ENCODE results near the gene DNAJB4.
"Not testable (repeated sequence)": the region's sequence is repeated elsewhere in the genome, so short reads cannot be mapped to it uniquely, and the experiment has no call there.

Gene DNAJB4

GRCh38 chr1:78004719-78005447, at the start of gene DNAJB4:
DNAJB4 (plus strand) TSS chr1:78004939; CDS start chr1:78005111, 172 bp downstream.
- DNase-seq, result peak; percentile 36

GRCh38 chr1:77955709-77956108, 49.0 kb upstream of the DNAJB4 start:
- DNase-seq, result no peak

- DNase-seq, result no peak
Measured at GRCh38 chr1:77956464-77956863, 48.3 kb upstream of the DNAJB4 start.

GRCh38 chr1:77958391-77958790, 46.3 kb upstream of the DNAJB4 start:
- DNase-seq, result no peak

- DNase-seq, result no peak
Measured at GRCh38 chr1:77958850-77959249, 45.9 kb upstream of the DNAJB4 start.

GRCh38 chr1:77961392-77961791, 43.3 kb upstream of the DNAJB4 start:
- DNase-seq, result no peak

GRCh38 chr1:77966291-77966690, 38.4 kb upstream of the DNAJB4 start:
- no peak for DNase-seq

- no peak for DNase-seq
Measured at GRCh38 chr1:77970192-77970591, 34.5 kb upstream of the DNAJB4 start.

- DNase-seq, result no peak
Measured at GRCh38 chr1:77972080-77972479, 32.7 kb upstream of the DNAJB4 start.

GRCh38 chr1:77975386-77975785, 29.4 kb upstream of the DNAJB4 start:
- no peak for DNase-seq

- no peak for DNase-seq
Measured at GRCh38 chr1:77975907-77976306, 28.8 kb upstream of the DNAJB4 start.

GRCh38 chr1:77976433-77977076, 28.2 kb upstream of the DNAJB4 start:
- DNase-seq, result no peak

- DNase-seq, result no peak
Measured at GRCh38 chr1:77977989-77978292, 26.8 kb upstream of the DNAJB4 start.

GRCh38 chr1:77978293-77978968, 26.3 kb upstream of the DNAJB4 start:
- DNase-seq, result peak; percentile 62

- DNase-seq, result peak; percentile 93
Measured at GRCh38 chr1:77978969-77979876, 25.5 kb upstream of the DNAJB4 start, which contains the start of gene FUBP1. FUBP1 (minus strand) TSS chr1:77979072; CDS start chr1:77979004, 68 bp downstream.

- DNase-seq, result not testable (repeated sequence)
Measured at GRCh38 chr1:77983352-77983996, 21.3 kb upstream of the DNAJB4 start.

GRCh38 chr1:77983997-77984355, 20.8 kb upstream of the DNAJB4 start:
- DNase-seq, result no peak

GRCh38 chr1:77984629-77985028, 20.1 kb upstream of the DNAJB4 start:
- no peak for DNase-seq

- no peak for DNase-seq
Measured at GRCh38 chr1:77986810-77987209, 17.9 kb upstream of the DNAJB4 start.

GRCh38 chr1:77987919-77988318, 16.8 kb upstream of the DNAJB4 start:
- no peak for DNase-seq

GRCh38 chr1:77989744-77990143, 15.0 kb upstream of the DNAJB4 start:
- no peak for DNase-seq

- no peak for DNase-seq
Measured at GRCh38 chr1:77990629-77991204, 14.0 kb upstream of the DNAJB4 start.

All from activated CD8-positive, alpha-beta memory T cell treated with anti-CD3 and anti-CD28 coated beads, Interleukin-2, amount 50 U/mL, for 4 hours (primary cell).